HPDE6-E6E7 (cell line): ENCODE results near the gene SMC3.

Experiments
- DNase-seq: peaks from one replicate; pipeline ENCODE4 v3.0.0; 2011; ENCODE audit warnings: missing footprints; ENCODE audit errors: extremely low spot score

The SMC3 gene

GRCh38 chr10:110544958-110545537, 22.4 kb upstream of the SMC3 start:
- no peak for DNase-seq

GRCh38 chr10:110546077-110546476, 21.4 kb upstream of the SMC3 start:
- DNase-seq: no peak

GRCh38 chr10:110546499-110547110, 20.9 kb upstream of the SMC3 start:
- no peak for DNase-seq

- DNase-seq: no peak
Measured at GRCh38 chr10:110547139-110547761, 20.2 kb upstream of the SMC3 start.

GRCh38 chr10:110548002-110548401, 19.5 kb upstream of the SMC3 start:
- no peak for DNase-seq

- DNase-seq: no peak
Measured at GRCh38 chr10:110549211-110549610, 18.3 kb upstream of the SMC3 start.

- no peak for DNase-seq
Measured at GRCh38 chr10:110553905-110554304, 13.6 kb upstream of the SMC3 start.

- DNase-seq: no peak
Measured at GRCh38 chr10:110556296-110556695, 11.2 kb upstream of the SMC3 start.

GRCh38 chr10:110556969-110557601, 10.4 kb upstream of the SMC3 start:
- no peak for DNase-seq

- no peak for DNase-seq
Measured at GRCh38 chr10:110558041-110558440, 9.5 kb upstream of the SMC3 start.

GRCh38 chr10:110560012-110560411, 7.5 kb upstream of the SMC3 start:
- no peak for DNase-seq

GRCh38 chr10:110561292-110561691, 6.2 kb upstream of the SMC3 start:
- no peak for DNase-seq

GRCh38 chr10:110562348-110562747, 5.1 kb upstream of the SMC3 start:
- DNase-seq: no peak

GRCh38 chr10:110563132-110563531, 4.4 kb upstream of the SMC3 start:
- DNase-seq: no peak

GRCh38 chr10:110566472-110567200, 859 bp upstream of the SMC3 start:
- DNase-seq: no peak

GRCh38 chr10:110568055-110568735, 700 bp downstream of the SMC3 start:
- no peak for DNase-seq

- DNase-seq: no peak
Measured at GRCh38 chr10:110569122-110569521, 1.6 kb downstream of the SMC3 start.

GRCh38 chr10:110569736-110570135, 2.2 kb downstream of the SMC3 start:
- DNase-seq: no peak

- no peak for DNase-seq
Measured at GRCh38 chr10:110571093-110571743, 3.7 kb downstream of the SMC3 start.

- no peak for DNase-seq
Measured at GRCh38 chr10:110572862-110573261, 5.4 kb downstream of the SMC3 start.

- DNase-seq: no peak
Measured at GRCh38 chr10:110574420-110574819, 6.9 kb downstream of the SMC3 start.
